ENCODE data around the gene C9orf72.

- TF ChIP-seq CTCF (IDR thresholded peaks at IDR 0.05; ENCODE audit: insufficient read depth, low read length, poor library complexity, severe bottlenecking) (no peak), EZH2phosphoT487 (conservative IDR thresholded peaks at IDR 0.05; ENCODE audit: low read length) (no peak)
Measured at GRCh38 chr9:27528076-27528885, 45.0 kb downstream of the C9orf72 start.
